ENCODE data around the gene MPV17.

- TF ChIP-seq POLR2A (IDR thresholded peaks at IDR 0.05) (no peak), CTCF (IDR thresholded peaks at IDR 0.05) (no peak)
These were observed 15.1 kb downstream of the MPV17 start for GRCh38 chr2:27307545-27308358.
